GM04504 (cell line): ENCODE results near the gene PATL2.
"Not testable (repeated sequence)": the region's sequence is repeated elsewhere in the genome, so short reads cannot be mapped to it uniquely, and the experiment has no call there.

Experiments
- DNase-seq: peaks from one replicate; pipeline ENCODE4 v3.0.0-alpha.2; 2012; ENCODE audit warnings: low read depth

The PATL2 gene

GRCh38 chr15:44690245-44690644 is 20.9 kb downstream of the PATL2 start:
- not testable (repeated sequence) for DNase-seq

GRCh38 chr15:44689318-44689717 is 21.8 kb downstream of the PATL2 start:
- not testable (repeated sequence) for DNase-seq

GRCh38 chr15:44682809-44683682 is 28.1 kb downstream of the PATL2 start:
- not testable (repeated sequence) for DNase-seq

GRCh38 chr15:44682211-44682610 is 28.9 kb downstream of the PATL2 start:
- no peak for DNase-seq

GRCh38 chr15:44676676-44677075 is 34.4 kb downstream of the PATL2 start:
- DNase-seq, result no peak

- no peak for DNase-seq
Measured at GRCh38 chr15:44675911-44676310, 35.2 kb downstream of the PATL2 start.

GRCh38 chr15:44673639-44674038 is 37.5 kb downstream of the PATL2 start:
- no peak for DNase-seq

- DNase-seq, result no peak
Measured at GRCh38 chr15:44670087-44670950, 40.8 kb downstream of the PATL2 start.

- no peak for DNase-seq
Measured at GRCh38 chr15:44668921-44669320, 42.2 kb downstream of the PATL2 start.

GRCh38 chr15:44667039-44667360 is 44.1 kb downstream of the PATL2 start:
- DNase-seq, result no peak

GRCh38 chr15:44666210-44667038 is 44.7 kb downstream of the PATL2 start:
- DNase-seq, result no peak

- DNase-seq, result peak; percentile 93
Measured at GRCh38 chr15:44663410-44664308, 47.5 kb downstream of the PATL2 start, which contains the start of gene SPG11. TSS of gene SPG11 (minus strand) at chr15:44663662. CDS start at chr15:44663647, 15 bp downstream.

GRCh38 chr15:44662478-44663409 is 48.4 kb downstream of the PATL2 start:
- DNase-seq, result no peak

- no peak for DNase-seq
Measured at GRCh38 chr15:44661576-44661975, 49.5 kb downstream of the PATL2 start.

- no peak for DNase-seq
Measured at GRCh38 chr15:44659056-44659455, 52.1 kb downstream of the PATL2 start.

- no peak for DNase-seq
Measured at GRCh38 chr15:44657378-44657777, 53.7 kb downstream of the PATL2 start.

- DNase-seq, result no peak
Measured at GRCh38 chr15:44656913-44657312, 54.2 kb downstream of the PATL2 start.

- no peak for DNase-seq
Measured at GRCh38 chr15:44656298-44656697, 54.8 kb downstream of the PATL2 start.

GRCh38 chr15:44654858-44655257 is 56.3 kb downstream of the PATL2 start:
- peak; percentile 44 for DNase-seq

GRCh38 chr15:44647637-44648036 is 63.5 kb downstream of the PATL2 start:
- DNase-seq, result no peak
